Omental fat pad (tissue), 4 donors: ENCODE results near the gene GADD45A. TPM values are rescaled to one million over a fixed set of nuclear protein-coding genes. Genes with fewer than 3 reads are reported as not detected.

Experiments
- ATAC-seq: fragments of 150-250 bp; one replicate; pipeline ENCODE4 v1.9.1; 2016; ENCODE audit warnings: mild to moderate bottlenecking, moderate library complexity; ENCODE audit not compliant: low FRiP score
- DNase-seq: peaks from one replicate; pipeline ENCODE4 v3.0.0-alpha.2; 2019; ENCODE audit warnings: low spot score
- total RNA-seq, 4 donors: library from RNA; depleted of rRNA; stranded (reverse); fragments of >200 nt; gene quantifications; one replicate each; pipeline ENCODE4 v1.1.0, GENCODE V29; 2016
- TF ChIP-seq, protein P1 (sequence below), 3 donors: fragments of 450-650 bp; IDR thresholded peaks; one replicate each; pipeline ENCODE4 v1.5.1; 2016 to 2017; ENCODE audit warnings: antibody characterized with exemption in 3 of 3, mild to moderate bottlenecking in 3 of 3, moderate library complexity in 2 of 3

The GADD45A gene
- total RNA-seq, 4 donors from 2014 or later: 31.7 to 115 (median 67.2) TPM

DNA sequence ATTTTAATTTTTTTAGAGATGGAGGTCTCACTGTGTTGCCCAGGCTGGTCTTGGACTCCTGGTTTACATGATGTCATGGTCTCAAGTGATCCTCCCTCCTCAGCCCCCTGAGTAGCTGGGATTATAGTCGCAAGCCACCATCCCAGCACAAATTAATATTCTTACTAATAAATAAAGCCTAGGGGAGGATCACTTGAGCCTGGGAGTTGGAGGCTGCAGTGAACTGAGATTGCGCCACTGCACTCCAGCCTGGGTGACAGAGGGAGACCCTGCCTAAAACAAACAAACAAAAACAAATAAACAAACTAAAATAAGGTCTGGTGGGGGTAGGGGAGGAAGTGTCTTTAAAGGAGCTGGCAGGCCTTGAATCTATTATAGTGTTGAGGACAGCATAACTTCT, 8.7 kb upstream of the GADD45A start:
- no peak for ATAC-seq
- TF ChIP-seq, protein P1, sequence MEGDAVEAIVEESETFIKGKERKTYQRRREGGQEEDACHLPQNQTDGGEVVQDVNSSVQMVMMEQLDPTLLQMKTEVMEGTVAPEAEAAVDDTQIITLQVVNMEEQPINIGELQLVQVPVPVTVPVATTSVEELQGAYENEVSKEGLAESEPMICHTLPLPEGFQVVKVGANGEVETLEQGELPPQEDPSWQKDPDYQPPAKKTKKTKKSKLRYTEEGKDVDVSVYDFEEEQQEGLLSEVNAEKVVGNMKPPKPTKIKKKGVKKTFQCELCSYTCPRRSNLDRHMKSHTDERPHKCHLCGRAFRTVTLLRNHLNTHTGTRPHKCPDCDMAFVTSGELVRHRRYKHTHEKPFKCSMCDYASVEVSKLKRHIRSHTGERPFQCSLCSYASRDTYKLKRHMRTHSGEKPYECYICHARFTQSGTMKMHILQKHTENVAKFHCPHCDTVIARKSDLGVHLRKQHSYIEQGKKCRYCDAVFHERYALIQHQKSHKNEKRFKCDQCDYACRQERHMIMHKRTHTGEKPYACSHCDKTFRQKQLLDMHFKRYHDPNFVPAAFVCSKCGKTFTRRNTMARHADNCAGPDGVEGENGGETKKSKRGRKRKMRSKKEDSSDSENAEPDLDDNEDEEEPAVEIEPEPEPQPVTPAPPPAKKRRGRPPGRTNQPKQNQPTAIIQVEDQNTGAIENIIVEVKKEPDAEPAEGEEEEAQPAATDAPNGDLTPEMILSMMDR (IDR thresholded peaks at IDR 0.05): no peak

DNA sequence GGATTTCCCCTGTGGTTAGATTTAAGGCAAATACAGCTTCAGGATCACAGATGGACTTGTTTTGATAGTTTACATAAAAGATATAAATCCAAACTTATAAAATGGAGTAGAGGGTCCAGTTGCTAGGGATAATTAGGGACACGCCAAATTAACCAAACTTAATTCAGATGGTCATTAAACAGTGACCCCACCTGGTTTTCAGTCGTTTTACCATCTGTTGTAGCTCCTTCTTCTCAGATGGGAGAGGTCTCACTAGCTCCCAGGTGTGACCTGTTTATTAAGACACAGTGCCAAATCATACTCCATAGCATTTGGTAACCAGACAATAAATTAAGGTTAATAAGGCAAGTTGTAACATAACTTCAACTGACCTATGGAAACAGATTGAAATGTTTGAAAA, 8.1 kb upstream of the GADD45A start:
- TF ChIP-seq, protein P1 (IDR thresholded peaks at IDR 0.05): no peak
- ATAC-seq: no peak

More for the DNA sequence above, 8.7 kb upstream of the GADD45A start:
- no peak for DNase-seq

GRCh38 chr1:67677408-67677807, 7.6 kb upstream of the GADD45A start:
- ATAC-seq: no peak
- TF ChIP-seq, protein P1 (IDR thresholded peaks at IDR 0.05): no peak
- DNase-seq: no peak

More for the DNA sequence above, 8.1 kb upstream of the GADD45A start:
- no peak for DNase-seq

DNA sequence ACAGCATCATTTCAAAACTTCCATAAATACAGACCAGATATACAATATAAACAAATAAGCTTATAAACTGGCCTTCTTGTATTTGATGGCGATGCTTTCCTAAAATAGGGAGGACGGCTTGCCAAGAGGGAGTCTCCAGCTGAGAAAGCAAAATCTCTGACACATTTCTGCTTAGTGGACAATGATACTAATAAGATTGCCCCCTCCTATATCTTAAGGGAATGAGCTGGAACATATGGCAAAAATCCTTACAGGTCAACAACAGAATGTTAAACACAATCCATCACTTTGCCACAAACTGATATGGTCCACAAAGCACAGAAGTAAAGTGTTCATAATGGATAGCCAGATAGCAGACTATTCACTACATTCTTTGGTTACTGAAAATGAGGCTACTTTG, 7.1 kb upstream of the GADD45A start:
- TF ChIP-seq, protein P1 (IDR thresholded peaks at IDR 0.05): no peak
- ATAC-seq (no peak), DNase-seq (no peak)

DNA sequence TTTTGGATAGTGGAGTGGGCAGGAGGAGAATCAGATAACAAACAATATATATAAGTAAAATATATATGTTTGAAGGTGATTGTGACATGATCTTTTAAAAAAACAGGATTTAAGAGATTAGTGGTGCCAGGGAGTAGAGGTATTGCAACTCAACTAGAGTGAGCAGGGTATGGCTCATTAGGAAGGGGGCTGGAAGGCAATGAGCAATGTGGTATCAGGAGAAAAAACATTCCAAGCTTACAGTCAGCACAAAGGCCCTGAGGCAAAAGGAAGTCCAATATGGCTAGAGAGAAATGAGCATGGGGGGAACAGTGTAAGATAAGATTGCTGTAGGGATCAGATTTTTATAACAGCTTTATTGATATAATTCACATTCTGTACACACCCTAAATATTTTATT, 5.3 kb upstream of the GADD45A start:
- TF ChIP-seq, protein P1 (IDR thresholded peaks at IDR 0.05): no peak
- ATAC-seq: no peak
- no peak for DNase-seq

DNA sequence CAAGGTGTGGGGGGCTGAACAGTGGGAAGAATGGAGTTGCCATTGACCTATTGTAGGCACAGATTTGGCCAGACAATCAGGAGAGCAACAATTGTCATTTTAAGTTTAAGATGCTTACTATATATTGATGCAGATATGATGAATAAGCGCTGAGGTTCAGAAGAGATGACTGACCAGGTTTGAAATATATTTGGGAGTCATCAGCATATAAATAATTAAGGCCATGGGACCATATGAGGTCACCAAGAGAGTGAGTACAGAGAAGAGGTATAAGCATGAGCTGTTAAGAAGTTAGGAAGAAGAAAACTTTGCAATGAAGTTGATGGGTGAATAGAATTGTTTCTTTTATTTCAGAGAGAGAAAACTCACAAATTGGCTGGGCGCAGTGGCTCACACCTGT, 4.5 kb upstream of the GADD45A start:
- TF ChIP-seq, protein P1 (IDR thresholded peaks at IDR 0.05): no peak
- no peak for DNase-seq
- ATAC-seq: no peak

GRCh38 chr1:67682659-67683197, 2.3 kb upstream of the GADD45A start:
- DNase-seq (no peak), ATAC-seq (peak; percentile 7)
- TF ChIP-seq, protein P1 (IDR thresholded peaks at IDR 0.05): no peak
